GM18870 (cell line): Measurements from ENCODE around the gene HOXD8.

Experiments used
- ATAC-seq: cut with Tn5 transposase; IDR thresholded peaks from one replicate; pipeline ENCODE4 v1.9.1; 2021; ENCODE audit warnings: moderate library complexity; ENCODE audit not compliant: unreplicated experiment

Gene HOXD8

GRCh38 chr2:176128172-176128981 lies 1.1 kb upstream of the HOXD8 start:
- no peak for ATAC-seq

GRCh38 chr2:176129813-176130146 lies 275 bp downstream of the HOXD8 start:
- ATAC-seq = no peak

DNA sequence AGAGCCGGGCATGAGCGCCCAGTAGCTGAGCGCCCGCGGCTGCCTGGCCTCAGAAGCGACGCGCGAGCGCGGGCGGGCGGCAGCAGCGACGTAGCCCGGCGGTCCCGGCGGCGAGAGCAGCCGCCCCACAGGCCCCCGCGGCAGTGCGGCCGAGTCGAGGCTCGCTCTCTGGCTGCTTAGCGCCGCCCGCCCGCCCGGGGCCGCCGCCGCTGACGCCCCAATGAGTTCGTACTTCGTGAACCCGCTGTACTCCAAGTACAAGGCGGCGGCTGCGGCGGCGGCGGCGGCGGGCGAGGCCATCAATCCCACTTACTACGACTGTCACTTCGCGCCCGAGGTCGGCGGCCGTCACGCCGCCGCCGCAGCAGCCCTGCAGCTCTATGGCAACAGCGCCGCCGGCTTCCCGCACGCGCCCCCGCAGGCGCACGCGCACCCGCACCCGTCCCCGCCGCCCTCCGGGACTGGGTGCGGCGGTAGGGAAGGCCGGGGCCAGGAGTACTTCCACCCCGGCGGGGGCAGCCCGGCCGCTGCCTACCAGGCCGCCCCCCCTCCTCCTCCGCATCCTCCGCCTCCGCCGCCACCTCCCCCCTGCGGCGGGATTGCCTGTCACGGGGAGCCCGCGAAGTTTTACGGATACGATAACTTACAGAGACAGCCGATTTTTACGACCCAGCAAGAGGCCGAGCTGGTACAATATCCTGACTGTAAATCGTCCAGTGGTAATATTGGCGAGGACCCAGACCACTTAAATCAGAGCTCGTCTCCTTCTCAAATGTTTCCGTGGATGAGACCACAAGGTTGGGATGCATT lies 847 bp downstream of the HOXD8 start:
- no peak for ATAC-seq

GRCh38 chr2:176130957-176131847 lies 1.7 kb downstream of the HOXD8 start:
- no peak for ATAC-seq

DNA sequence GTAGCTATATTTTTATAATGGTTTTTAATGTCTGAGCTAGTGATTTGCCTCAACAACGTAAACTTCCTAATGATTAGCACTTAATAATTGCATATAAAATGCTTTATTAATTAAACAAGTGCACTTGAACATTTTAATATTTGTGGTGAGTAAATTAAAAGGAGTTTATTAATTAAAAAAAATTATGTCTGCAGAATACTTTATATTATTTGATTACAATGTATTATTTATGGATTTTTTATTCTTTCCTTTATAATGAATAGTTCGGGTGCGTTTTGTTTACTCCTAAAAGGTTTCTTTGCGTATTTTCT lies 2.3 kb downstream of the HOXD8 start:
- ATAC-seq = no peak

DNA sequence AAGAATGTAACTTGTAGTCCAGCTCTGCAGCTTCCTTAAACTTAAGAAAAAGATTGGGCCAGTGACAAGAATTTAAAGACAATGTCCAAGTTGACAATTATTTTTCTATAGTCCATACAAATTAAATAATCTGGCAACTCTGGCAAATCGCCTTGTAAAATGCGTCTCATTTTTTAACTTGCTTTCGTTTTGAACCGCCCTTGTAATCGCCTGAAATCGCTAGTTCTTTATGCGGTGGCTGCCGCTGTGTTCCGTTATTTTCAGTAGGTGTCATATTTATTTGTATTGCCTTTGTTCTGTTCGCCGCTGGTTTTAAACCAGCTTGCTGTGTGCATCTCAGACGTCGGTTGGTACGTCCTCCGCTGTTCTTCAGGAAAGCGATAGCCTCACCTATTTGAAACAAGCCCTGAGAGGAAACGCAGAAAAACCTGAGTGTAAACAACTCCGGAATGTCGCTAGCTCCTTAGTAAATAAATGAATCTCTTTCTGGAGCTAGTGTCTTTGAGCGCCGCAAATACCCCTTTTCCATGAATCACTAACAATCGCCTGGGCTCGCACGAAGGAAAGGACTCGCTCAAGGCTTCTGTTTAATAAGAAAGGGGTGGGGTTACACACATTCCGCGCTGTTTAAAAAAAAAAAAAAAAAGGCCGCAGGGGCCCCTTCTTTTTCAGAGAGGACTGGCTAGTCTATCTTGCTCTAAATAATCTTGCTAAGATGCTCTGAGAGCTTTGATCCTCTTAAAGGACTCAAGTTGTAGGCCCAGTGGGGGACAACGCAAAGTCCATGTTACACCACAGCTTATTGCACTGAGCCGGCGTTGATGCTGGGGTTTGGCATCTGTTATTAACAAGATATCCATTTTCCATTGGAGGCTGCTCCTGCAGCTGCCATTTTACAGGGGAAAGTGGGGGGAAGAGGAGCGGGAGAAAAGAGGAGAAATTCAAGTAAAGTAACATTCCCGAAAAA lies 3.0 kb downstream of the HOXD8 start:
- no peak for ATAC-seq

- ATAC-seq = no peak
Observed at GRCh38 chr2:176133389-176133788, 3.9 kb downstream of the HOXD8 start.

DNA sequence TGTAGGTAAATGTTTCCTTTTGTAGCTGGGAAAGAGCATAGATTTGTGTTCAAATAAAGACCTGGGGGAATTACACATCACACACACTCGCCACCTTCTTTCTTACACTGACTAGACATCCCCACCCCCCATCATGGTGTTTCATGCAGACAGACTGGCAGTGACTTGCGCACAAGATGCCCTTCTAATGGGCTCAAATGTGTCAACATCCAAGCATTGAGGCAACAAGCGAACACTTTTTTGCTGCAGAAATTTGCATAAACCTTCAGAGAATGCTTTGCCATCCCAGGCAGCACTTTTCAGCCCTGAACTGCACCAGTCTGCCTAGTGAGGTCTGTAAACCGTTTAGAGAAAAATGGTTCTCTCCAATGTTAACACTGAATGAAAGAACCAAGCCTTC lies 4.5 kb downstream of the HOXD8 start:
- no peak for ATAC-seq

DNA sequence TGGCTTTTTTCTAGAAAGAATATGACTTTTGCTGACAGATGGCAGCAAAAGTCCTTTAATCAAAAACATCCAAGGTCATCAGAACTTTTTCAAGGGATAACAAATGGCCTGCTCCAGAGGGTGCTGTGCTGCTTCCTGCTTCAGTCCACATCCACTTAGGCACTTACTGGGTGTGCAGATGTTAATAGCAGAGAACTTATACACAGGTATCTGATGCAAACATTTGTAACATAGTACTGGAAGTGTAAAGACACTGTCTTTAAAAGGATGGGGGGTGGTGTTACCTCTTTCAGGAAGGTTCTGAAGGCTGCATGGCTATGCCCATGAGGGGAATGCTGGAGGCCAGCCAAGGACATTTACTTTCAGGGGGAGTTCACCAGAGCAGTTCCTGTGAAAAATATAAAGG lies 5.5 kb downstream of the HOXD8 start:
- no peak for ATAC-seq

DNA sequence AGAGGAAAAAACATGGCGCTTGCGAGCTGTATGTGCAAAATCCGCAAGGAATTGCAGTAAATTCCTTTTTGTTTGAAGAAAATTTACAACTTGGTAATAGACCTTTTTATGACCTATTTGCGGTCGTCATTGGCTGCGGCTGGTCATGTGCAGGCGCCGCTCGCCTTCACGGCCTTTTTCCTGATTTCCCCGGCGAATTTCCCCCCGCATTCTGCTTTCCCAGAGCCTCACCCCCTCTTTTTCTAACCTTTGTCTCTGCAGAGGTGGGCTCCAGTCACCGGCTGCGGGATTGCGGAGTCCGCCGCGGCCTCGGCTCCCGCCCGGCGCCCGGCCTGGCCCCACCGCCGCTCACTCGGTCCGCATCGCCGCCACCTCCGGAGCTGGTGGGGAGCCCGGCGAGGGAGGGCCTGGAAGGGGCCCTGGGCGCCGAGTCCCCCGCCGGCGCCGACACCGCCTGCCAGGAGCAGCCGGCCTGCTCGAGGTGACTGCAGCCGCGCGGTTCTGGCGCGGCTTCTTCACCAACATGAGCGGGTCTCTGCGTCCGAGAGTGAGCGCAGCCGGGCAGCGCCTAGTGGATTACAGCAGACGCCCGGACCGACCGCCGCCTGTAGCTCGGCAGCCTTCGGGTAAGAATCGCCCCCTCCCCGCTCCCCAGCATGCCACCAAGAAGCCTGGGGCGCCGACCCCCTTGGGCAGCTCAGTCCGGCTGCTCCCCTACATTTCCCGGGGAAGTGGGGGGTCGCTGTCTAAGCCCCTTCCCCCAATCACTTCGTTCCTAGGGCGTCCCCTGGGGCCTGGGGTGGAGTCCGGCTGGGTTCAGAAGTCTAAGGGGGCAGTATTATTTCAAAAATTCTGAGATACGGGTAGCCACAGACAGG lies 7.1 kb downstream of the HOXD8 start:
- ATAC-seq = no peak

DNA sequence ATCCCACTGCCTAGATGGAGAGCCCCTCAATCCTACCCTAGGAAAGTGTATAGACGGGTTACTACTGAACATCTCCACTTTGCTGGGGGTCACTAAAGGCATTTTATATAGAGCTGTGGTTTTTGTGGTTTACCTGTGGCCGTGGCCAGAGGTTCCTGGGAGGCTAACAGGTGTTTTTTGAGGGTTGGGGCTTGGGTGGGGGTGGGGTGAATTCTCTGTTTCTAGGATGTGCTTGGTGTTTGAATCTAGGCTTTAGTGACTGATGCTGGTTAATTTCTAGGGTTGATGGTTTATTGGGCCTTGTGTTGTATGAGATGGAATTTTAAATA lies 7.7 kb downstream of the HOXD8 start:
- ATAC-seq = no peak

DNA sequence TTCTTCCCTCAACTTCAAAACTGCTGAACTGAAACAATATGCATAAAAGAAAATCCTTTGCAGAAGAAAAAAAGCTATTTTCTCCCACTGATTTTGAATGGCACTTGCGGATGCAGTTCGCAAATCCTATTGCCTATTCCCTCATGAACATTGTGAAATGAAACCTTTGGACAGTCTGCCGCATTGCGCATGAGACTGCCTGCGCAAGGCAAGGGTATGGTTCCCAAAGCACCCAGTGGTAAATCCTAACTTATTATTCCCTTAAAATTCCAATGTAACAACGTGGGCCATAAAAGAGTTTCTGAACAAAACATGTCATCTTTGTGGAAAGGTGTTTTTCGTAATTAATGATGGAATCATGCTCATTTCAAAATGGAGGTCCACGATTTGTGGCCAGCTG lies 8.4 kb downstream of the HOXD8 start:
- no peak for ATAC-seq

DNA sequence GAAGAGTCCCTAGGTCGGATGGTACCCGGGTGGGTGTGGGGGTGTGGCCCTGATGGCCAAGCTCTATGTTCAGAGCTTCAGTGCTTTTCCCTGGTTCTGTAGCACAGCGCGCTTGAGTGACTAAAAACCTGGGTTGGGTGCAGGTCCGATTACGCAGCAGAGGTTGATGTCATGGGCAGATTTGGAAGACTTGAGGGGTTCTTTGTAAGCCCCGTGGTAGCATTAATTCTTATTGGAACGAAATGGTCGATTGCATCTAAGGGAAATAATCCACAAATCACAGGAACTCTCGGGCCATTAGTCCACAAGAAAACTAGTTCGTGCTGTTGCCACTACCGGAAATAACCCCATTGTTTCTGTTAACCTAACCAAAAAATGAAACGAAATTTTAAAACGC lies 9.0 kb downstream of the HOXD8 start:
- ATAC-seq = no peak

- no peak for ATAC-seq
Observed at GRCh38 chr2:176138923-176139660, 9.6 kb downstream of the HOXD8 start.

DNA sequence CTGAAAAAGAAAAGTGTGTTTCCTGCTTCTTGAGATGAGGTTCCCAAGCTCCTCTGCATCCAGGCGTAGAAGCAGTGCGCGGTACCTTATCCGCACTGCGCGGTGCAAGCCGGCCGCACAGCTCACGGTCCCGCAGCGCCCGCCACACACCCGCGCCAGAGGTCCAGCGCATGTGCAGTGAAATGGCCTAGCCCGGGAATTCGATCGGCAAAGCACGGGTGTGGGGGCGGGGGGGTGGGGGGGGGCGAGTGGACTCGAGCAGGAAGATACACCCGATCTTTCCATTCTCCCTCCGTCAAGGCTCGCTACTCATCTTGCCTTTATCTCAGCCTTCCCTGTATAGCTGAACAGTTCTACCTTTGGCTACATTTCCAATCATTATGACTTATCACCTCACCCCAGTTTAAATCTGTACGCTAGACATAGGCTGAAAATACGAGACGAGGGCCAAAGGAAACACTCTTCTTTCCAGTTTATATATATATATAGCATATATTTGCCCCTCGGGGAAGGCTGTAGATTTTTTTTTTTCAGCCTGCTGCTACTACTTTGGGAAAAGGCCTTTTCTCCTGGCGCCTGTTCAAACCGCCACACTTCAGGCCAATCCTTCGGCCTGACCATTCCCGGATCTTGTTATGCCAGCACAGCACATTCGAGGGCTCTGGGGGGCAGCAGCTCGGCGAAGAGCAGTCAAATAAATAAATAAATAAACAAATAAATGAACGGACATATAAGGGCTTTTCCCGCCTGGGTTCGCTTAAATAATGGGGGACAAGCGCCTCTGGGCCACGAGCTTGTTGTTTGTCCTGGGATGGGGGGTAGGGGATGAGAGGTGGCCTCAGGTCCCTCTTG lies 10.4 kb downstream of the HOXD8 start:
- ATAC-seq = no peak

GRCh38 chr2:176140513-176141317 lies 11.2 kb downstream of the HOXD8 start:
- ATAC-seq = peak; percentile 83

- ATAC-seq = no peak
Observed at GRCh38 chr2:176142281-176142680, 12.8 kb downstream of the HOXD8 start.
